ENCODE measurements around the gene KIRREL1.

KIRREL1 gene

DNA sequence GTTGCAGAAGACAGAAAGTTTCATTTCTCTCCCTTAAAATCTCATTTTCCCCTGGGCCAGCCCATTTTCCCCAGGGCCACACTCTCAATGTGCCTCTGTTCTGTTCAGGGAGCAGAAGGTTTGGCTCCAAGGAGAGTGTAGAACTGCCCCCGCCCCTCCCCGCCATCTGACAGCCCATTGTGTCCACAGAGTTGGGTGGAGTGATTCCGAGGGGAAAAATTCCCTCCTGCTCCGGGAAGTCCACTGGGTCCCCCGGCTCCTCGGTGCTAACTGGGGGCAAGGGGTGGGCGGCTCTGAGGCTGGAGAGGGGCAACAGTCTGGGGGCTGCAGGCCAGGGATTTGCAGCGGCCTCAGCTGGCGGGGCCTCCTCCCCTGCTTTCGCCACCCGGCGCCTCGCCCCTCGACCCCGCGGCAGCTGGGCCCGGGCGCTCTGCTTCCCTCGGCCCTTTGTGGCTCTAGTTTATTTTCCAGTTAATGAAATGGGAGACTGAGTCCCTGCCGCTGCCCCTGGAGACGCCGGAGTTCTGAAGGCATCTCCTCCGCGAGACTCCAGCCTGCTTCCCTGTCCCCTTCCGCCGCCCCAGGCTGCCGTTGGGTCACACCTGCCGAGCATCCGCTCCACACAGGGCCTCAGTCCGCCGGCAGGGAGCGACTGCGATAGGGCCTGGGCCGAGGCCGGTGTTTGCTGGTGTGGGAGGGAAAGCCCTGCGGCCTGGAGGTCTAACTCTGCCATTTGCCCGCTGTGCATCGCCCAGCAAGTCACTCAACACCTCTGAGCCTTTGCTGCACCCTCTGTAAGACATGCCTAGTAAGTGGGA lies 14.7 kb upstream of the KIRREL1 start:
- in situ Hi-C loops (cut with MboI; ENCODE audit: low sequenced_read_pairs, unreplicated experiment) = no loop called here
- TF ChIP-seq, protein P1, sequence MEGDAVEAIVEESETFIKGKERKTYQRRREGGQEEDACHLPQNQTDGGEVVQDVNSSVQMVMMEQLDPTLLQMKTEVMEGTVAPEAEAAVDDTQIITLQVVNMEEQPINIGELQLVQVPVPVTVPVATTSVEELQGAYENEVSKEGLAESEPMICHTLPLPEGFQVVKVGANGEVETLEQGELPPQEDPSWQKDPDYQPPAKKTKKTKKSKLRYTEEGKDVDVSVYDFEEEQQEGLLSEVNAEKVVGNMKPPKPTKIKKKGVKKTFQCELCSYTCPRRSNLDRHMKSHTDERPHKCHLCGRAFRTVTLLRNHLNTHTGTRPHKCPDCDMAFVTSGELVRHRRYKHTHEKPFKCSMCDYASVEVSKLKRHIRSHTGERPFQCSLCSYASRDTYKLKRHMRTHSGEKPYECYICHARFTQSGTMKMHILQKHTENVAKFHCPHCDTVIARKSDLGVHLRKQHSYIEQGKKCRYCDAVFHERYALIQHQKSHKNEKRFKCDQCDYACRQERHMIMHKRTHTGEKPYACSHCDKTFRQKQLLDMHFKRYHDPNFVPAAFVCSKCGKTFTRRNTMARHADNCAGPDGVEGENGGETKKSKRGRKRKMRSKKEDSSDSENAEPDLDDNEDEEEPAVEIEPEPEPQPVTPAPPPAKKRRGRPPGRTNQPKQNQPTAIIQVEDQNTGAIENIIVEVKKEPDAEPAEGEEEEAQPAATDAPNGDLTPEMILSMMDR (IDR thresholded peaks at IDR 0.05; ENCODE audit: borderline replicate concordance, control extremely low read depth, extremely low read depth, insufficient read depth, missing control alignments) = no peak
- no peak for DNase-seq (ENCODE audit: low spot score)

GRCh38 chr1:157982136-157982535 lies 11.3 kb upstream of the KIRREL1 start:
- TF ChIP-seq, protein P1 (IDR thresholded peaks at IDR 0.05; ENCODE audit: borderline replicate concordance, control extremely low read depth, extremely low read depth, insufficient read depth, missing control alignments) = no peak
- no peak for DNase-seq (ENCODE audit: low spot score)
- in situ Hi-C loops (cut with MboI; ENCODE audit: low sequenced_read_pairs, unreplicated experiment) = loop anchor here (10.0 kb wide), 1 partner anchor 143 kb away; a partner anchor contains a TSS

DNA sequence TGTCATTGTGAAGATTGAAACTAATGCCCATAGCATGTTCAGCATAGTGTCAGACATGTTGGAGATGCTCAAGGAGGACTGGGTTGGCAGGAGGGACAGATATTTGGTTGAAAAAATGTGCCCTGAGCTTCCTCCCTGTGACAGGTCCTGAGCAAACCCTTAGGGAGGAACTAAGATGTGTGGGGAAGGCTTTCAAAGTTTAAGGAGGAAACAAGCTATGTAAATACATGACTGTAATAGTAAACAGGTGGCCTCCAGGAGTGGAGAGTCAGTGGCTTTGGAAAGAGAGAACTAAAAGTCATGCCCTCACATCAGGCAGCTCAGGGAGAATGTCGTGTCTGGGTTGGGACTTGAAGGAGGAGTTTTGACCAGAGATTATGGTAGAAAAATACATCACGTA lies 9.7 kb upstream of the KIRREL1 start:
- TF ChIP-seq, protein P1 (IDR thresholded peaks at IDR 0.05; ENCODE audit: borderline replicate concordance, control extremely low read depth, extremely low read depth, insufficient read depth, missing control alignments) = no peak
- no peak for DNase-seq (ENCODE audit: low spot score)
- in situ Hi-C loops (cut with MboI; ENCODE audit: low sequenced_read_pairs, unreplicated experiment) = loop anchor here (10.0 kb wide), 1 partner anchor 141 kb away; a partner anchor contains a TSS

DNA sequence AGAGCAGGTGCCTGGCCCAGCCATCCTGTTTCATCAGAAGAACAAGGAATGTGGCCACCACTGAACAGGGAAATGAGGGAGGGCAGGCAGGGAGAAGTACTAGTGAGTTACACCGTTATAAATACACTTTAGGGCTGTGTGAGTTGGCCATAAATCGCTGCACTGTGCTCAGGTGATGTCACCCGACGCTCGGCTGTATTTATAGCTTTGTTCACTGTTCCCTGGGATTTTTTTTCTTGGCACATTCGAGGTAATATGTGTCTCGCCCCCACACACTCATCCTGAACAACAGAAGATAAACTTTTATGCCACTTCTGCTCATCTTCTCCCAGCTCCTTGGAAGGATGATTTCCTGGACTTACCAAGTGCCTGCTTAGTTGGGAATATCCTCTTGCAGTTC lies 9.0 kb upstream of the KIRREL1 start:
- in situ Hi-C loops (cut with MboI; ENCODE audit: low sequenced_read_pairs, unreplicated experiment) = loop anchor here (10.0 kb wide), 1 partner anchor 140 kb away; a partner anchor contains a TSS
- no peak for DNase-seq (ENCODE audit: low spot score)
- TF ChIP-seq, protein P1 (IDR thresholded peaks at IDR 0.05; ENCODE audit: borderline replicate concordance, control extremely low read depth, extremely low read depth, insufficient read depth, missing control alignments) = no peak

- TF ChIP-seq, protein P1 (IDR thresholded peaks at IDR 0.05; ENCODE audit: borderline replicate concordance, control extremely low read depth, extremely low read depth, insufficient read depth, missing control alignments) = no peak
- in situ Hi-C loops (cut with MboI; ENCODE audit: low sequenced_read_pairs, unreplicated experiment) = loop anchor here (10.0 kb wide), 1 partner anchor 139 kb away; a partner anchor contains a TSS
- no peak for DNase-seq (ENCODE audit: low spot score)
Measured at GRCh38 chr1:157985473-157985872, 8.0 kb upstream of the KIRREL1 start.

GRCh38 chr1:157988002-157988401 lies 5.4 kb upstream of the KIRREL1 start:
- in situ Hi-C loops (cut with MboI; ENCODE audit: low sequenced_read_pairs, unreplicated experiment) = loop anchor here (10.0 kb wide), 1 partner anchor 137 kb away; a partner anchor contains a TSS
- TF ChIP-seq, protein P1 (IDR thresholded peaks at IDR 0.05; ENCODE audit: borderline replicate concordance, control extremely low read depth, extremely low read depth, insufficient read depth, missing control alignments) = no peak
- DNase-seq (ENCODE audit: low spot score) = no peak

Data from GM13976 (cell line).